Liver (tissue), 9 donors: ENCODE data around the gene PKD1L1. TPM values are rescaled to one million over a fixed set of nuclear protein-coding genes. Genes with fewer than 3 reads are reported as not detected.

Experiments used
- DNase-seq: peaks from one replicate; pipeline ENCODE4 v3.0.0-alpha.2; 2017; ENCODE audit warnings: low spot score
- H3K27ac ChIP-seq, 2 donors: one replicate each; pipeline ENCODE4 v1.7.0; 2013; ENCODE audit warnings: inconsistent platforms in 2 of 2, low read length in 2 of 2, control low read depth in 1 of 2, low read depth in 1 of 2, mild to moderate bottlenecking in 1 of 2
- H3K27me3 ChIP-seq, 4 donors: one replicate each; pipeline versions ENCODE4 v1.6.1 to v1.7.0; 2013; ENCODE audit warnings: low read length in 3 of 4, inconsistent platforms in 1 of 4, mild to moderate bottlenecking in 1 of 4, moderate library complexity in 1 of 4; ENCODE audit not compliant: control insufficient read depth in 4 of 4, insufficient read depth in 4 of 4
- H3K36me3 ChIP-seq, 4 donors: one replicate each; pipeline versions ENCODE4 v1.6.1 to v1.7.0; 2013; ENCODE audit warnings: low read length in 3 of 4, mild to moderate bottlenecking in 3 of 4, low read depth in 1 of 4, moderate library complexity in 1 of 4; ENCODE audit not compliant: control insufficient read depth in 4 of 4, insufficient read depth in 3 of 4
- H3K4me1 ChIP-seq, 4 donors: one replicate each; pipeline versions ENCODE4 v1.6.1 to v1.7.0; 2013; ENCODE audit warnings: low read length in 3 of 4, mild to moderate bottlenecking in 3 of 4, moderate library complexity in 1 of 4; ENCODE audit not compliant: control insufficient read depth in 4 of 4, insufficient read depth in 4 of 4
- H3K4me3 ChIP-seq, 3 donors: one replicate each; pipeline versions ENCODE4 v1.6.1 to v1.7.0; 2013; ENCODE audit warnings: low read length in 3 of 3, control low read depth in 1 of 3, low read depth in 1 of 3, mild to moderate bottlenecking in 1 of 3
- H3K9ac ChIP-seq, 2 donors: one replicate each; pipeline ENCODE4 v1.7.0; 2013; ENCODE audit warnings: low read length in 2 of 2, mild to moderate bottlenecking in 2 of 2, moderate library complexity in 2 of 2, control low read depth in 1 of 2, low read depth in 1 of 2
- H3K9me3 ChIP-seq, 4 donors: one replicate each; pipeline versions ENCODE4 v1.6.1 to v1.7.0; 2013; ENCODE audit warnings: low read length in 3 of 4; ENCODE audit not compliant: control insufficient read depth in 4 of 4
- ATF3 ChIP-seq: IDR thresholded peaks from 2 replicates; pipeline ENCODE4 v1.6.1; 2016; ENCODE audit warnings: antibody characterized with exemption
- EGR1 ChIP-seq, 2 donors: IDR thresholded peaks; 2 replicates each; pipeline ENCODE4 v1.6.1; 2016 to 2018; ENCODE audit warnings: antibody characterized with exemption in 2 of 2, low read depth in 2 of 2
- FOXA2 ChIP-seq: IDR thresholded peaks from 2 replicates; pipeline ENCODE4 v1.6.1; 2016; ENCODE audit warnings: antibody characterized with exemption
- GABPA ChIP-seq, 2 donors: IDR thresholded peaks in 1 of 2; conservative IDR thresholded peaks in 1 of 2; 2 replicates each; pipeline ENCODE4 v1.6.1; 2016; ENCODE audit warnings: antibody characterized with exemption in 2 of 2, mild to moderate bottlenecking in 1 of 2, moderate library complexity in 1 of 2
- HNF4A ChIP-seq, 2 donors: conservative IDR thresholded peaks; 2 replicates each; pipeline ENCODE4 v1.6.1; 2016; ENCODE audit warnings: antibody characterized with exemption in 2 of 2, mild to moderate bottlenecking in 2 of 2
- HNF4G ChIP-seq: IDR thresholded peaks from 2 replicates; pipeline ENCODE4 v1.6.1; 2016; ENCODE audit warnings: antibody characterized with exemption
- JUND ChIP-seq, 2 donors: IDR thresholded peaks; 2 replicates each; pipeline ENCODE4 v1.6.1; 2016; ENCODE audit warnings: antibody characterized with exemption in 2 of 2
- NR2F2 ChIP-seq: IDR thresholded peaks from 2 replicates; pipeline ENCODE4 v1.6.1; 2016; ENCODE audit warnings: antibody characterized with exemption
- RAD21 ChIP-seq, 2 donors: IDR thresholded peaks; 2 replicates each; pipeline ENCODE4 v1.6.1; 2016; ENCODE audit warnings: antibody characterized with exemption in 2 of 2, mild to moderate bottlenecking in 2 of 2
- RXRA ChIP-seq, 2 donors: IDR thresholded peaks; 2 replicates each; pipeline ENCODE4 v1.6.1; 2017 to 2018; ENCODE audit warnings: antibody characterized with exemption in 2 of 2, mild to moderate bottlenecking in 1 of 2
- SP1 ChIP-seq: IDR thresholded peaks from 2 replicates; pipeline ENCODE4 v1.6.1; 2018; ENCODE audit warnings: antibody characterized with exemption, mild to moderate bottlenecking
- TAF1 ChIP-seq: conservative IDR thresholded peaks from 2 replicates; pipeline ENCODE4 v1.6.1; 2016; ENCODE audit warnings: antibody characterized with exemption, mild to moderate bottlenecking
- ZBTB33 ChIP-seq: IDR thresholded peaks from 2 replicates; pipeline ENCODE4 v1.6.1; 2016; ENCODE audit warnings: antibody characterized with exemption
- WGBS: extraction: QIAGEN DNeasy Blood & Tissue Kit; methylation state at CpG from one replicate; pipeline ENCODE4 v1.1.7; 2013; 5-methylcytosine and 5-hydroxymethylcytosine counted together
- polyA plus RNA-seq, 2 donors: library from polyadenylated mRNA; stranded (reverse) in 1 of 2; unstranded in 1 of 2; fragments of 200-250 nt in 1 of 2; fragments of >200 nt in 1 of 2; fragmentation: Nextera tagmentation in 1 of 2; extraction: Ambion mirVana in 1 of 2; gene quantifications; one replicate each; pipeline versions ENCODE4 v1.2.1 to v1.2.3, GENCODE V29; 2013 to 2015
- total RNA-seq, 2 donors: library from RNA; depleted of rRNA; stranded (reverse); fragments of >200 nt; gene quantifications; one replicate each; pipeline ENCODE4 v1.2.3, GENCODE V29; 2014
- TF ChIP-seq, protein P1 (sequence below): IDR thresholded peaks from 2 replicates; pipeline ENCODE4 v1.6.1; 2016; ENCODE audit warnings: antibody characterized with exemption
- TF ChIP-seq, protein P2 (sequence below): IDR thresholded peaks from 2 replicates; pipeline ENCODE4 v1.6.1; 2016; ENCODE audit warnings: antibody characterized with exemption, mild to moderate bottlenecking
- donor health status: healthy.
- donor health status: healthy.
- donor health status: healthy.
- donor health status: healthy.
- donor health status: healthy.

The PKD1L1 gene
- total and polyA plus RNA-seq, 4 donors = 0.08 to 0.25 (median 0.11) TPM

- Histone ChIP-seq H3K4me3 (no peak overlapping the region), H3K9ac (no peak overlapping the region), H3K27ac (no peak overlapping the region), H3K36me3 (no peaks in the 10 kb centered on the region), H3K4me1 (no peaks in the 10 kb centered on the region), H3K9me3 (no peaks in the 10 kb centered on the region), H3K27me3 (no peaks in the 10 kb centered on the region)
- TF ChIP-seq FOXA2 (no peak), GABPA (IDR thresholded peaks at IDR 0.05 in 1 of 2, conservative IDR thresholded peaks at IDR 0.05 in 1 of 2) (no peak), RXRA (IDR thresholded peaks at IDR 0.05) (no peak)
- WGBS = 90% methylated on average over 2 of the region's 2 CpGs
- DNase-seq = no peak
Observed at GRCh38 chr7:47915616-47915976, 32.7 kb downstream of the PKD1L1 start.

GRCh38 chr7:47914717-47915615 is 33.3 kb downstream of the PKD1L1 start:
- no peak overlapping the region for H3K27ac ChIP-seq
- no peak overlapping the region for H3K4me3 ChIP-seq
- H3K36me3 ChIP-seq = no peaks in the 10 kb centered on the region
- no peak for DNase-seq
- H3K9me3 ChIP-seq = no peaks in the 10 kb centered on the region
- H3K9ac ChIP-seq = no peak overlapping the region
- WGBS = 77% methylated on average over 5 of the region's 5 CpGs
- H3K4me1 ChIP-seq = no peaks in the 10 kb centered on the region
- H3K27me3 ChIP-seq = no peaks in the 10 kb centered on the region
- TF ChIP-seq NR2F2 (no peak), HNF4A (conservative IDR thresholded peaks at IDR 0.05) (no peak), HNF4G (no peak), EGR1 (IDR thresholded peaks at IDR 0.05; ENCODE audit: low read depth in 2 of 2) (no peak)

DNA sequence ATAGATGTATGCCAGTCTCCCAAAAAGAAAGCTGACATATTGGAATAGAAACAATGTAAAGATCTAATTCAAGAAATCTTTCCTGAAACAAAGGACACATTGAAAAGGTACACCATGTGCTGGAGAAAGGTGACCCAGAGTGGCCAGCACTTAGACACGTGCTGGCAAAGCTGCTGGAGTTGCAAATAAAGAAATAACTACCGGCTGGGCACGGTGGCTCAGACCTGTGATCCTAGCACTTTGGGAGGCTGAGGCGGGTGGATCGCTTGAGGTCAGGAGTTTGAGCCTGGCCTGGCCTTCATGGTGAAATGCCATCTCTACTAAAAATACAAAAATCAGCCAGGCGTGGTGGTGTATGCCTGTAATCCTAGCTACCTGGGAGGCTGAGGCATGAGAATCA is 35.9 kb downstream of the PKD1L1 start:
- TF ChIP-seq RAD21 (IDR thresholded peaks at IDR 0.05) (no peak), TAF1 (no peak), HNF4A (conservative IDR thresholded peaks at IDR 0.05) (no peak)
- TF ChIP-seq, protein P1, sequence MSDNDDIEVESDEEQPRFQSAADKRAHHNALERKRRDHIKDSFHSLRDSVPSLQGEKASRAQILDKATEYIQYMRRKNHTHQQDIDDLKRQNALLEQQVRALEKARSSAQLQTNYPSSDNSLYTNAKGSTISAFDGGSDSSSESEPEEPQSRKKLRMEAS = no peak
- no peak for DNase-seq
- 95% methylated on average over 6 of the region's 6 CpGs for WGBS
- no peaks in the 10 kb centered on the region for H3K9me3 ChIP-seq
- H3K36me3 ChIP-seq = no peaks in the 10 kb centered on the region
- H3K27me3 ChIP-seq = no peaks in the 10 kb centered on the region
- H3K4me3 ChIP-seq = no peak overlapping the region
- no peak overlapping the region for H3K27ac ChIP-seq
- H3K4me1 ChIP-seq = no peaks in the 10 kb centered on the region
- no peak overlapping the region for H3K9ac ChIP-seq

GRCh38 chr7:47908720-47909119 is 39.5 kb downstream of the PKD1L1 start:
- no peaks in the 10 kb centered on the region for H3K27me3 ChIP-seq
- 85% methylated on average over 1 of the region's 1 CpG for WGBS
- H3K9ac ChIP-seq = no peak overlapping the region
- no peak overlapping the region for H3K4me3 ChIP-seq
- H3K9me3 ChIP-seq = no peaks in the 10 kb centered on the region
- no peak overlapping the region for H3K27ac ChIP-seq
- DNase-seq = no peak
- no peaks in the 10 kb centered on the region for H3K4me1 ChIP-seq
- H3K36me3 ChIP-seq = no peaks in the 10 kb centered on the region
- TF ChIP-seq, protein P1 = no peak
- TF ChIP-seq, protein P2, sequence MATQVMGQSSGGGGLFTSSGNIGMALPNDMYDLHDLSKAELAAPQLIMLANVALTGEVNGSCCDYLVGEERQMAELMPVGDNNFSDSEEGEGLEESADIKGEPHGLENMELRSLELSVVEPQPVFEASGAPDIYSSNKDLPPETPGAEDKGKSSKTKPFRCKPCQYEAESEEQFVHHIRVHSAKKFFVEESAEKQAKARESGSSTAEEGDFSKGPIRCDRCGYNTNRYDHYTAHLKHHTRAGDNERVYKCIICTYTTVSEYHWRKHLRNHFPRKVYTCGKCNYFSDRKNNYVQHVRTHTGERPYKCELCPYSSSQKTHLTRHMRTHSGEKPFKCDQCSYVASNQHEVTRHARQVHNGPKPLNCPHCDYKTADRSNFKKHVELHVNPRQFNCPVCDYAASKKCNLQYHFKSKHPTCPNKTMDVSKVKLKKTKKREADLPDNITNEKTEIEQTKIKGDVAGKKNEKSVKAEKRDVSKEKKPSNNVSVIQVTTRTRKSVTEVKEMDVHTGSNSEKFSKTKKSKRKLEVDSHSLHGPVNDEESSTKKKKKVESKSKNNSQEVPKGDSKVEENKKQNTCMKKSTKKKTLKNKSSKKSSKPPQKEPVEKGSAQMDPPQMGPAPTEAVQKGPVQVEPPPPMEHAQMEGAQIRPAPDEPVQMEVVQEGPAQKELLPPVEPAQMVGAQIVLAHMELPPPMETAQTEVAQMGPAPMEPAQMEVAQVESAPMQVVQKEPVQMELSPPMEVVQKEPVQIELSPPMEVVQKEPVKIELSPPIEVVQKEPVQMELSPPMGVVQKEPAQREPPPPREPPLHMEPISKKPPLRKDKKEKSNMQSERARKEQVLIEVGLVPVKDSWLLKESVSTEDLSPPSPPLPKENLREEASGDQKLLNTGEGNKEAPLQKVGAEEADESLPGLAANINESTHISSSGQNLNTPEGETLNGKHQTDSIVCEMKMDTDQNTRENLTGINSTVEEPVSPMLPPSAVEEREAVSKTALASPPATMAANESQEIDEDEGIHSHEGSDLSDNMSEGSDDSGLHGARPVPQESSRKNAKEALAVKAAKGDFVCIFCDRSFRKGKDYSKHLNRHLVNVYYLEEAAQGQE = no peak
- TF ChIP-seq RXRA (IDR thresholded peaks at IDR 0.05) (no peak), RAD21 (IDR thresholded peaks at IDR 0.05) (no peak), ATF3 (no peak), HNF4G (no peak), SP1 (no peak), FOXA2 (no peak), JUND (IDR thresholded peaks at IDR 0.05) (no peak), NR2F2 (no peak), ZBTB33 (no peak), TAF1 (no peak), HNF4A (conservative IDR thresholded peaks at IDR 0.05) (no peak), EGR1 (IDR thresholded peaks at IDR 0.05; ENCODE audit: low read depth in 2 of 2) (no peak)
